Spleen (tissue), 7 donors: ENCODE results near the gene RABGAP1.

Source experiments
- POLR2A ChIP-seq, 3 donors: fragments of 450-650 bp; IDR thresholded peaks; one replicate each; pipeline ENCODE4 v1.5.1; 2017; ENCODE audit warnings: antibody characterized with exemption in 3 of 3, mild to moderate bottlenecking in 1 of 3
- TF ChIP-seq, protein P1 (sequence below), 11 experiments: fragments of 200-600 bp in 7 of 11; fragments of 450-650 bp in 4 of 11; sonication (generic) in 4 of 11; IDR thresholded peaks in 8 of 11; conservative IDR thresholded peaks in 3 of 11; 1 replicate in 7 of 11; 2 replicates in 4 of 11; pipeline versions ENCODE4 v1.4.0 to v1.8.0; 2016 to 2021; ENCODE audit warnings: antibody characterized with exemption in 11 of 11, inconsistent platforms in 4 of 11, mild to moderate bottlenecking in 1 of 11
- donor health status: DM: no; HTN: no; CAD: no; lungs with moderate emphysema.
- donor health status: DM: no; HTN: no; CAD: no.
- donor health status: DM: no; HTN: no; CAD: no.

DNA sequence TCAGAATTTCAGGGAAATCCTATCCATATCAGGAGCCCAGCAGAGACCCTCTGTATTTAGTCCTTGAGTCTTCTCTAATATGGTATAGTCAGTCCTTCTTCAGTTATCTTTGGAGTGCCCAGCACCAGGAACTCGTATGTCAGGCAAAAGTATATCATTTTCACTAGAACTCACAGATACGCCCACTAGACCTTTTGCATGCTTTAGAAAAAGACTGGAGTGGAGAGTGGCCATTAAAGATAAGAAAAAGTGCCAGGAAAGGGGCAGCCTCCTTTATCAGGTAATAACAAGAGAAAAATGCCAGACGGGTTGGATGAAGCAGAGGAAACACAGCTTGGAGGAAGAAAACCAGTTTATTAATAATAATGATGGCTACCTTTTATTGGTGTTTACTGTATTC lies 156.2 kb downstream of the RABGAP1 start:
- TF ChIP-seq, protein P1, sequence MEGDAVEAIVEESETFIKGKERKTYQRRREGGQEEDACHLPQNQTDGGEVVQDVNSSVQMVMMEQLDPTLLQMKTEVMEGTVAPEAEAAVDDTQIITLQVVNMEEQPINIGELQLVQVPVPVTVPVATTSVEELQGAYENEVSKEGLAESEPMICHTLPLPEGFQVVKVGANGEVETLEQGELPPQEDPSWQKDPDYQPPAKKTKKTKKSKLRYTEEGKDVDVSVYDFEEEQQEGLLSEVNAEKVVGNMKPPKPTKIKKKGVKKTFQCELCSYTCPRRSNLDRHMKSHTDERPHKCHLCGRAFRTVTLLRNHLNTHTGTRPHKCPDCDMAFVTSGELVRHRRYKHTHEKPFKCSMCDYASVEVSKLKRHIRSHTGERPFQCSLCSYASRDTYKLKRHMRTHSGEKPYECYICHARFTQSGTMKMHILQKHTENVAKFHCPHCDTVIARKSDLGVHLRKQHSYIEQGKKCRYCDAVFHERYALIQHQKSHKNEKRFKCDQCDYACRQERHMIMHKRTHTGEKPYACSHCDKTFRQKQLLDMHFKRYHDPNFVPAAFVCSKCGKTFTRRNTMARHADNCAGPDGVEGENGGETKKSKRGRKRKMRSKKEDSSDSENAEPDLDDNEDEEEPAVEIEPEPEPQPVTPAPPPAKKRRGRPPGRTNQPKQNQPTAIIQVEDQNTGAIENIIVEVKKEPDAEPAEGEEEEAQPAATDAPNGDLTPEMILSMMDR (IDR thresholded peaks at IDR 0.05 in 8 of 11, conservative IDR thresholded peaks at IDR 0.05 in 3 of 11) = no peak
- no peak for TF ChIP-seq POLR2A (IDR thresholded peaks at IDR 0.05)
